Neural cell (in vitro differentiated cells): ENCODE data around the gene ADGRD1. TPM values are rescaled to one million over a fixed set of nuclear protein-coding genes. Genes with fewer than 3 reads are reported as not detected.

Experiments
- H2AFZ ChIP-seq: fragments of 200-600, 300-800 bp; sonication (generic), shearing (Covaris generic); 2 replicates; pipeline ENCODE4 v1.6.0; 2014; ENCODE audit warnings: low read depth, mild to moderate bottlenecking, antibody characterized with exemption, low read length, moderate library complexity
- H3F3A ChIP-seq: fragments of 200-600 bp; shearing (Covaris generic); 2 replicates; pipeline ENCODE4 v1.6.1; 2016; ENCODE audit warnings: mild to moderate bottlenecking, moderate library complexity, mixed read lengths, antibody characterized with exemption, low read length; ENCODE audit not compliant: insufficient read depth, poor library complexity, severe bottlenecking
- H3K27ac ChIP-seq: fragments of 200-600, 300-800 bp; sonication (generic), shearing (Covaris generic); 2 replicates; pipeline ENCODE4 v1.5.1; 2014; ENCODE audit warnings: mild to moderate bottlenecking, low read length, moderate library complexity
- H3K27me3 ChIP-seq: fragments of 300-800, 200-600 bp; sonication (generic), shearing (Covaris generic); 2 replicates; pipeline ENCODE4 v1.6.0; 2014; ENCODE audit warnings: mild to moderate bottlenecking, low read depth, low read length, moderate library complexity; ENCODE audit not compliant: insufficient read depth
- H3K36me3 ChIP-seq: fragments of 300-800, 200-600 bp; sonication (generic), shearing (Covaris generic); 2 replicates; pipeline ENCODE4 v1.5.1; 2014; ENCODE audit warnings: mild to moderate bottlenecking, antibody characterized with exemption, low read length, moderate library complexity; ENCODE audit not compliant: insufficient read depth
- H3K4me2 ChIP-seq: fragments of 300-800, 200-600 bp; sonication (generic), shearing (Covaris generic); 2 replicates; pipeline ENCODE4 v1.6.0; 2014; ENCODE audit warnings: mild to moderate bottlenecking, low read length
- H3K4me3 ChIP-seq: fragments of 300-800, 200-600 bp; sonication (generic), shearing (Covaris generic); 2 replicates; pipeline ENCODE4 v1.5.1; 2014; ENCODE audit warnings: mild to moderate bottlenecking, low read length, moderate library complexity
- H3K79me2 ChIP-seq: fragments of 200-600 bp; shearing (Covaris generic); replicated peaks from 2 replicates; pipeline ENCODE4 v1.6.0; 2014; ENCODE audit warnings: mild to moderate bottlenecking, low read length, moderate library complexity; ENCODE audit not compliant: insufficient read depth
- H3K9ac ChIP-seq: fragments of 300-800, 200-600 bp; sonication (generic), shearing (Covaris generic); 2 replicates; pipeline ENCODE4 v1.6.1; 2016; ENCODE audit warnings: mild to moderate bottlenecking, low read length, mixed read lengths
- H3K9me2 ChIP-seq: fragments of 200-600 bp; shearing (Covaris generic); 2 replicates; pipeline ENCODE4 v1.6.1; 2016; ENCODE audit warnings: mild to moderate bottlenecking, low read length, mixed read lengths; ENCODE audit not compliant: insufficient read depth
- H3K9me3 ChIP-seq: fragments of 200-600, 300-800 bp; sonication (generic), shearing (Covaris generic); 2 replicates; pipeline ENCODE4 v1.6.1; 2016; ENCODE audit warnings: mild to moderate bottlenecking, mixed run types, low read length, moderate library complexity, mixed read lengths
- H4K20me1 ChIP-seq: fragments of 200-600 bp; shearing (Covaris generic); 2 replicates; pipeline ENCODE4 v1.6.1; 2016; ENCODE audit warnings: mild to moderate bottlenecking, mixed run types; ENCODE audit not compliant: insufficient read depth
- CTCF ChIP-seq: fragments of 450-650 bp; IDR thresholded peaks from 2 replicates; pipeline ENCODE4 v1.5.1; 2014; ENCODE audit warnings: antibody characterized with exemption, mild to moderate bottlenecking, moderate library complexity; ENCODE audit not compliant: poor library complexity, severe bottlenecking
- EP300 ChIP-seq: fragments of 450-650 bp; conservative IDR thresholded peaks from 2 replicates; pipeline ENCODE4 v1.6.1; 2014; ENCODE audit warnings: antibody characterized with exemption, mild to moderate bottlenecking, moderate library complexity; ENCODE audit not compliant: poor library complexity, severe bottlenecking
- EZH2 ChIP-seq: fragments of 200-600, 300-800 bp; shearing (Covaris generic), sonication (generic); IDR thresholded peaks from 2 replicates; pipeline ENCODE4 v1.6.1; 2014; ENCODE audit warnings: antibody characterized with exemption, low read length, borderline replicate concordance, mild to moderate bottlenecking; ENCODE audit not compliant: insufficient read depth, poor library complexity, severe bottlenecking
- MXI1 ChIP-seq: fragments of 450-650 bp; conservative IDR thresholded peaks from 2 replicates; pipeline ENCODE4 v1.6.1; 2014; ENCODE audit warnings: antibody characterized with exemption, mild to moderate bottlenecking; ENCODE audit not compliant: poor library complexity, severe bottlenecking
- POLR2AphosphoS5 ChIP-seq: IDR thresholded peaks from 2 replicates; pipeline ENCODE4 v1.6.1; 2012
- RAD21 ChIP-seq: fragments of 450-650 bp; conservative IDR thresholded peaks from 2 replicates; pipeline ENCODE4 v1.6.1; 2014; ENCODE audit warnings: antibody characterized with exemption, mild to moderate bottlenecking, moderate library complexity
- REST ChIP-seq: IDR thresholded peaks from 2 replicates; pipeline ENCODE4 v1.6.1; 2012; ENCODE audit warnings: borderline replicate concordance
- SMC3 ChIP-seq: fragments of 450-650 bp; conservative IDR thresholded peaks from 2 replicates; pipeline ENCODE4 v1.6.1; 2014; ENCODE audit warnings: antibody characterized with exemption, mild to moderate bottlenecking, moderate library complexity; ENCODE audit not compliant: poor library complexity
- TAF1 ChIP-seq: IDR thresholded peaks from 2 replicates; pipeline ENCODE4 v1.6.1; 2012; ENCODE audit warnings: low read depth
- polyA plus RNA-seq: library from polyadenylated mRNA; depleted of rRNA; stranded (reverse); fragments of >200 nt; gene quantifications from 2 replicates; pipeline ENCODE4 v1.2.3, GENCODE V29; 2014

ADGRD1 gene
- polyA plus RNA-seq, 1 donor from 2014 or later: 1.7 TPM

DNA sequence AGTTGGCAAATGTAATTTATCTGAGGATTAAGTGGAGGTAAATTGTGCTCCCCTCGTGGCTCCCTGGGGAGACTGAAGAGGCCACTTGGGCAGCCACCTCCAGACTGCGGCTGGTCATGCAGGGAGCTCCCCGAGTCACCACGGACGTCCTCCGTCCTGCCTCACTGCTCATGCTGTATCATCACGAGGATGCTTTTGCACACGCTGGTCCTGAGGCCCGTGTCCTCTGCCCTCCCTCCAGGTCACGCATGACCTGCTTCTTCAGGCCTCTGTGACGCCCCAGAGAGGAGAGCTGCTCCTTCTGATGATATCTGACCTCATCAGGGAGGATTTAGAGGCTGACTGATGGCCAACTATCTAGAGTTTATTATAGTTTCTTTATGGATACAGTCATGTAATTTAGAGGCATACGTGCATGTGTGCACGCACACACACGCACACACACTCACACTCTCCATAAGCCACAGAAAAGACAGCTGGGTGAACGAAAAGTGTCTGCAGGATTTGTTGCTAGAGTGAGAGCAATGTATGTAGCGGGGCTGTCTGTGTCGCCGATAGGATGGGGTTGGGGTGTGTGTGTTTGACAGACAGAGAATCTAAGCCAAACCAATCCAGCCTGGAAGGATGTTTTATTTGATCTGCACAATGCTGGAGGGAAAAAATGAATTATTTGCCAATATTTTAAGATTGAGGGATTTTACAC, 160.0 kb downstream of the ADGRD1 start:
- Histone ChIP-seq H3K27me3 (no peaks in the 10 kb centered on the region), H3K27ac (peak overlapping the region; percentile 37)

DNA sequence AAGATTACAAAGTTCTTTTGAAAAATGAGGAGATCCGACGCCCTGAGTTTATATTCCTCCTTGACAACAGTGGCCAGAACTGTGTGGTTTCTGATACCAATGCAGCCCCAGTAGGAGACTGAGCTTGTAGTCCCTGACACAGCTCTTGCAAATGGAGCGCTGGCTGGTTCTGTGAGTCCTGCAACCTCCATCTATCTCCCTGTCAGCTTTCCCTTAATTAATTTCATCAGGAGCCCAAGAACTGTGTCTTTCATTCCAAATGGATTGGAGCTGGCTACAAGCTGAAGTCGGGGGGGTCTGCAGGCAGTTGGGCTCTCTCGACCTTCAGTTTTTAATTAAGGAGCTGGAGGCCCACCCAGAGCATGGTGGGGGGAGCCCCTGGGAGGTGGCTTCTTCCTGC, 160.6 kb downstream of the ADGRD1 start:
- no peak overlapping the region for H3K4me2 ChIP-seq
- H3K79me2 ChIP-seq: no peaks in the 10 kb centered on the region
- no peak overlapping the region for H3K4me3 ChIP-seq
- TF ChIP-seq EZH2: no peak
- TF ChIP-seq SMC3: no peak
- no peak for TF ChIP-seq RAD21
- no peak for TF ChIP-seq EP300
- TF ChIP-seq REST: no peak
- no peak for TF ChIP-seq MXI1
- no peak for TF ChIP-seq CTCF
- no peak for TF ChIP-seq POLR2AphosphoS5
- no peak for TF ChIP-seq TAF1
- peak overlapping the region; percentile 37 for H3K27ac ChIP-seq
- no peaks in the 10 kb centered on the region for H3K9me3 ChIP-seq
- no peaks in the 10 kb centered on the region for H3K36me3 ChIP-seq
- H2AFZ ChIP-seq: no peak overlapping the region
- H3K9ac ChIP-seq: peak overlapping the region; percentile 22
- H4K20me1 ChIP-seq: no peaks in the 10 kb centered on the region
- H3K9me2 ChIP-seq: no peaks in the 10 kb centered on the region
- H3F3A ChIP-seq: no peaks in the 10 kb centered on the region
- no peaks in the 10 kb centered on the region for H3K27me3 ChIP-seq

More for the DNA sequence above, 160.0 kb downstream of the ADGRD1 start:
- Histone ChIP-seq H4K20me1 (no peaks in the 10 kb centered on the region), H3K79me2 (no peaks in the 10 kb centered on the region), H2AFZ (no peak overlapping the region), H3K9me2 (no peaks in the 10 kb centered on the region), H3K36me3 (no peaks in the 10 kb centered on the region), H3K9me3 (no peaks in the 10 kb centered on the region), H3F3A (no peaks in the 10 kb centered on the region), H3K9ac (no peak overlapping the region), H3K4me3 (no peak overlapping the region), H3K4me2 (no peak overlapping the region)
- peak; percentile 16 for TF ChIP-seq RAD21
- peak; percentile 13 for TF ChIP-seq REST
- no peak for TF ChIP-seq EP300
- TF ChIP-seq POLR2AphosphoS5: peak; percentile 34
